Endothelial cell (in vitro differentiated cells): ENCODE results near the gene SERGEF. TPM values are rescaled to one million over a fixed set of nuclear protein-coding genes. Genes with fewer than 3 reads are reported as not detected.

ENCODE experiments used
- DNase-seq: peaks from one replicate; pipeline ENCODE4 v3.0.0; 2021; ENCODE audit warnings: low spot score
- H3K27ac Mint-ChIP-seq: one replicate; pipeline ENCODE4 v1.8.0; 2021; ENCODE audit warnings: mixed read lengths, inconsistent platforms; ENCODE audit not compliant: unreplicated experiment
- H3K27me3 Mint-ChIP-seq: one replicate; pipeline ENCODE4 v1.8.0; 2021; ENCODE audit warnings: mild to moderate bottlenecking, moderate library complexity, mixed read lengths, inconsistent platforms; ENCODE audit not compliant: unreplicated experiment
- H3K36me3 Mint-ChIP-seq: one replicate; pipeline ENCODE4 v1.8.0; 2021; ENCODE audit warnings: mild to moderate bottlenecking, low read depth, mixed read lengths, inconsistent platforms; ENCODE audit not compliant: unreplicated experiment
- H3K4me1 Mint-ChIP-seq: one replicate; pipeline ENCODE4 v1.8.0; 2021; ENCODE audit warnings: mild to moderate bottlenecking, mixed read lengths, inconsistent platforms; ENCODE audit not compliant: unreplicated experiment
- H3K4me3 Mint-ChIP-seq: one replicate; pipeline ENCODE4 v1.8.0; 2021; ENCODE audit warnings: mild to moderate bottlenecking, mixed read lengths, inconsistent platforms; ENCODE audit not compliant: unreplicated experiment
- H3K9me3 Mint-ChIP-seq: one replicate; pipeline ENCODE4 v1.8.0; 2021; ENCODE audit warnings: mixed read lengths, inconsistent platforms; ENCODE audit not compliant: unreplicated experiment
- total RNA-seq: library from RNA; stranded (reverse); fragmentation: NEBNext Ultra II Directional; extraction: Animal tissue kit (Norgen Biotek cat#: 25700); gene quantifications from one replicate; pipeline ENCODE4 v1.2.1, GENCODE V29; 2021; ENCODE audit not compliant: unreplicated experiment
- TF ChIP-seq, protein P1 (sequence below): fragments of 200-600 bp; sonication (generic); IDR thresholded peaks from one replicate; pipeline ENCODE4 v1.5.0; 2021; ENCODE audit warnings: antibody characterized with exemption; ENCODE audit not compliant: unreplicated experiment

SERGEF gene
- total RNA-seq, 1 donor from 2014 or later = 19.1 TPM

DNA sequence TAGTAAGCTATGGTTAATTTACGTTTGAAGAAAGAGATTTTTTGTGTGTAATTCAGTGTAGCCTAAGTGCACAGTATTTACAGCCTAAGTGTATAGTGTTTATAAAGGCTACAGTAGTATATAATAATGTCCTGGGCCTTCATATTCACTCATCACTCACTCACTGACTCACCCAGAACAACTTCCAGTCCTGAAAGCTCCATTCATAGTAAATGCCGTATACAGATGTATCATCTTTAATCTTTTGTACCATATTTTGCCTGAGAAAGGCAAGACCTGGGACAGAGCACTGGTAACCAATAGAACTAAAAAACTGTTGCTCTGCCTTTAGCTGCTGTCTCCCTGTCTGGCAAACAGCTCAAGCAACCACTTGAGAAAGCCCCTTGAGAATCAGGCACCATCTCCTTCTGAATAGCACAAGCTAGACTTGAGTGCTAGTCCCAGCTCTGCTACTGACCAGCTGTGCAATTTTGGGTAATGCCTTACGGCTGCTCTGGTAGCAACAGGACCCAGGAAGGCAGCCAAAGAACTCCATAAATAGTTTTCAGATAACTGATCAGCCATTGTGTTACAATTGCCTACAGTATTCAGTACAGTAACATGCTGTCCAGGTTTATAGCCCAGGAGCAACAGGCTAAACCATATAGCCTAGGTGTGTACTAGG lies 146.9 kb downstream of the SERGEF start:
- H3K4me3 Mint-ChIP-seq = no peak overlapping the region
- TF ChIP-seq, protein P1, sequence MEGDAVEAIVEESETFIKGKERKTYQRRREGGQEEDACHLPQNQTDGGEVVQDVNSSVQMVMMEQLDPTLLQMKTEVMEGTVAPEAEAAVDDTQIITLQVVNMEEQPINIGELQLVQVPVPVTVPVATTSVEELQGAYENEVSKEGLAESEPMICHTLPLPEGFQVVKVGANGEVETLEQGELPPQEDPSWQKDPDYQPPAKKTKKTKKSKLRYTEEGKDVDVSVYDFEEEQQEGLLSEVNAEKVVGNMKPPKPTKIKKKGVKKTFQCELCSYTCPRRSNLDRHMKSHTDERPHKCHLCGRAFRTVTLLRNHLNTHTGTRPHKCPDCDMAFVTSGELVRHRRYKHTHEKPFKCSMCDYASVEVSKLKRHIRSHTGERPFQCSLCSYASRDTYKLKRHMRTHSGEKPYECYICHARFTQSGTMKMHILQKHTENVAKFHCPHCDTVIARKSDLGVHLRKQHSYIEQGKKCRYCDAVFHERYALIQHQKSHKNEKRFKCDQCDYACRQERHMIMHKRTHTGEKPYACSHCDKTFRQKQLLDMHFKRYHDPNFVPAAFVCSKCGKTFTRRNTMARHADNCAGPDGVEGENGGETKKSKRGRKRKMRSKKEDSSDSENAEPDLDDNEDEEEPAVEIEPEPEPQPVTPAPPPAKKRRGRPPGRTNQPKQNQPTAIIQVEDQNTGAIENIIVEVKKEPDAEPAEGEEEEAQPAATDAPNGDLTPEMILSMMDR = no peak
- no peak for DNase-seq

DNA sequence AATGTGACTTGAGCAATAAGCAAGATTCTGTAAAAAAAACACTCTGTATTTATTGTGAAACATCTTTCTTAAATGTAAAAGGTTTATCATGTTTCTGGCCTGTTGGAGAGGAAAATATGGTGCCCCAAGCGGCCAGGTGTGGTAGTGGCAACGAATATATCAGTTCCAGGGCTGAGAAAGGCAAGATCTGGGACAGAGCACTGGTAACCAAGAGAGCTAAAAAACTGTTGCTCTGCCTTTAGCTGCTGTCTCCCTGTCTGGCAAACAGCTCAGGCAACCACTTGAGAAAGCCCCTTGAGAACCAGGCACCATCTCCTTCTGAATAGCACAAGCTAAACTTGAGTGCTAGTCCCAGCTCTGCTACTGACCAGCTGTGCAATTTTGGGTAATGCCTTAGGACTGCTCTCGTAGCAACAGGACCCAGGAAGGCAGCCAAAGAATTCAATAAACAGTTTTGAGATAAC lies 148.3 kb downstream of the SERGEF start:
- peaks cover 11% of the 10 kb centered on the region for H3K36me3 Mint-ChIP-seq
- no peak overlapping the region for H3K4me3 Mint-ChIP-seq
- TF ChIP-seq, protein P1 = peak; percentile 83
- no peaks in the 10 kb centered on the region for H3K4me1 Mint-ChIP-seq
- peak; percentile 33 for DNase-seq
- no peak overlapping the region for H3K27ac Mint-ChIP-seq
- H3K9me3 Mint-ChIP-seq = no peaks in the 10 kb centered on the region
- no peaks in the 10 kb centered on the region for H3K27me3 Mint-ChIP-seq

More for the DNA sequence above, 146.9 kb downstream of the SERGEF start:
- H3K27me3 Mint-ChIP-seq = peaks cover 3% of the 10 kb centered on the region
- peaks cover 11% of the 10 kb centered on the region for H3K36me3 Mint-ChIP-seq
- H3K9me3 Mint-ChIP-seq = no peaks in the 10 kb centered on the region
- H3K27ac Mint-ChIP-seq = no peak overlapping the region
- no peaks in the 10 kb centered on the region for H3K4me1 Mint-ChIP-seq

DNA sequence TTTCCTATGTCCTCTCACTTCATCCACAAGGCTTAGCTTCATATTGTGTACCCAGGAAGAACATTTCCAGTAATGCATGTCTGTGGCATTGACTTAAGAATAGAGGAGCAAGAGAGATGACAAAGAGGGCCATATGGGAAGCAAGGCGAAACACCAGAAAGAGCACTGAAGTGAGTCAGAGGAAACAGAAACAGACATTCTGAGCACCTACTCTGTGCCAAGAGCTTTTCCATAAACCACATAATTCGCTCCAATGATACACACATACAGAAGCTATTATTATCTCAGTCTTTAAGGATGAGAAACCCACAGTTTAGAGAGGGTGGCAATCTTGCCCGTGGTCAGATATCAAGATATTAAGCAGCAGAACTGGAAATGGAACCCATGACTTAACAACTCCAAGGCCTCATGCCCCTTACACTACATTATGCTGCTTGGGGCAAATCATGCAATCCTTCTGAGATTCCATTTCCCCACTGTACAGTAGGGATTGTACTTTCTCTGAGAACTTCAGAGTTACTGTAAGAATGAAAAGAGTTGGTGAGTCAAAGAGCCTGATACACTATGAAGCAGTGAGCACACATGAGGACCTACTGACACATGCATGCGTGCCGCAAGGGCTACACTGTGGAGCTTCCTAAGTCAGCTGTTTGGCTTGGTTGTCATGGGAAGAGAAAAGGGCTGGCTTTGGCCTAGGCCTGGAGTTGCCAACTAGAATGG lies 151.7 kb downstream of the SERGEF start:
- H3K4me3 Mint-ChIP-seq = no peak overlapping the region
- no peaks in the 10 kb centered on the region for H3K9me3 Mint-ChIP-seq
- no peak overlapping the region for H3K27ac Mint-ChIP-seq
- H3K27me3 Mint-ChIP-seq = no peaks in the 10 kb centered on the region
- H3K36me3 Mint-ChIP-seq = no peaks in the 10 kb centered on the region
- H3K4me1 Mint-ChIP-seq = no peaks in the 10 kb centered on the region
- TF ChIP-seq, protein P1 = no peak
- DNase-seq = no peak

DNA sequence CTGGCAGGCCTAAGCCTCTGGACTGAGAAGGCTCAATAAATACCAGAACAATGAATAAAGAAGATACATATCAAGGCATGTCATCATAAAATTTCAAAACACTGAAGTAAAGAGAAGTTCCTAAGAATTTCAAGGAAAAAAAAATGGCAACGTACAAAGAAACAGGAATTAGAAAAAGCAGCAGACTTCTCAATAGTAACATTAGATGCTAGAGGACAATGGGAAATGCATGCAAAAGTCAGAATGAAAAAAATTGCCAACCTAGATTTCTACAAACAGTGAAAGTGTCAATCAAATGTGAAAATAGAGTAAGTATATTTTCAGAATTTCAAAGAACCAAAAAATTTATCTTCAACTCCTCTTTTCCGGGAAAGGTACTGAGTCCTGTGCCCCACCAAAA lies 153.3 kb downstream of the SERGEF start:
- TF ChIP-seq, protein P1 = no peak
- Mint-ChIP-seq H3K4me3 (no peak overlapping the region), H3K27ac (no peak overlapping the region), H3K4me1 (no peaks in the 10 kb centered on the region), H3K36me3 (no peaks in the 10 kb centered on the region), H3K27me3 (no peaks in the 10 kb centered on the region), H3K9me3 (no peaks in the 10 kb centered on the region)
- DNase-seq = no peak
